HCT116 (cell line): ENCODE results near the gene CYB5R3. TPM values are rescaled to one million over a fixed set of nuclear protein-coding genes. Genes with fewer than 3 reads are reported as not detected.

Experiments used
- ATAC-seq: fragments of 200-7000 bp; cut with Tn5 transposase; 2 replicates; pipeline ENCODE4 v1.9.1; 2020; ENCODE audit warnings: mild to moderate bottlenecking, moderate library complexity
- BruUV-seq: library from RNA; stranded (reverse); fragments of 400-500 nt; replicated peaks from 2 replicates; lab custom pipeline; 2021; lab: Mats Ljungman, UMichigan
- CTCF ChIA-PET: fragments of 300-600 bp; sonication (Branson Sonifier 250); formaldehyde crosslinking; loops from one replicate; lab custom pipeline; 2021; ENCODE audit warnings: antibody characterized with exemption; lab: Charles Lee
- POLR2A ChIA-PET: fragments of 300-600, 350-600 bp; sonication (Branson Sonifier 250); formaldehyde crosslinking; loops from one replicate; lab custom pipeline; 2021; ENCODE audit warnings: antibody characterized with exemption; lab: Charles Lee
- RAD21 ChIA-PET, 2 experiments: fragments of 300-600 bp; sonication (Branson Sonifier 250); formaldehyde crosslinking; loops; one replicate each; lab custom pipeline; 2023; ENCODE audit warnings: low total read pairs in 2 of 2; ENCODE audit not compliant: uncharacterized antibody in 2 of 2, unreplicated experiment in 2 of 2, low non-redundant PET in 1 of 2; lab: Charles Lee
- DNase-seq: peaks from one replicate; pipeline ENCODE4 v3.0.0-alpha.2; 2010; ENCODE audit warnings: low read depth, low spot score
- H2AFZ ChIP-seq: fragments of 200-600 bp; shearing (Covaris generic), sonication (generic); 2 replicates; pipeline ENCODE4 v1.6.1; 2017; ENCODE audit warnings: low read depth, mixed run types, mixed read lengths, antibody characterized with exemption, low read length; ENCODE audit not compliant: poor library complexity, severe bottlenecking
- H3K27ac ChIP-seq: 2 replicates; pipeline ENCODE4 v1.5.1; 2012; ENCODE audit warnings: low read depth, low read length
- H3K27me3 ChIP-seq: fragments of 200-600 bp; sonication (generic); 2 replicates; pipeline ENCODE4 v1.6.1; 2016; ENCODE audit warnings: mixed run types, low read length, mixed read lengths; ENCODE audit not compliant: insufficient read depth
- H3K36me3 ChIP-seq, 2 experiments: fragments of 200-500 bp in 1 of 2; fragments of 200-600 bp in 1 of 2; sonication (Bioruptor generic) in 1 of 2; sonication (generic) in 1 of 2; 2 replicates each; pipeline versions ENCODE4 v1.5.1 to v1.6.1; 2014 to 2016; ENCODE audit warnings: low read length in 2 of 2, inconsistent platforms in 1 of 2, mixed read lengths in 1 of 2, mixed run types in 1 of 2; ENCODE audit not compliant: insufficient read depth in 2 of 2, control insufficient read depth in 1 of 2
- H3K4me1 ChIP-seq, 2 experiments: fragments of 200-600 bp in 1 of 2; sonication (generic) in 1 of 2; 2 replicates each; pipeline versions ENCODE4 v1.5.1 to v1.6.1; 2012 to 2017; ENCODE audit warnings: low read length in 2 of 2, inconsistent platforms in 1 of 2, mild to moderate bottlenecking in 1 of 2, mixed read lengths in 1 of 2, mixed run types in 1 of 2, moderate library complexity in 1 of 2; ENCODE audit not compliant: insufficient read depth in 2 of 2, control insufficient read depth in 1 of 2
- H3K4me2 ChIP-seq: fragments of 200-600 bp; sonication (generic); 2 replicates; pipeline ENCODE4 v1.6.1; 2017; ENCODE audit warnings: mixed run types, low read length, mixed read lengths
- H3K4me3 ChIP-seq, 2 experiments: fragments of 200-600 bp in 1 of 2; sonication (generic) in 1 of 2; replicated peaks in 1 of 2; 2 replicates each; pipeline ENCODE4 v1.5.1; 2011 to 2016; ENCODE audit warnings: low read length in 2 of 2, control low read depth in 1 of 2, low read depth in 1 of 2, mild to moderate bottlenecking in 1 of 2, mixed read lengths in 1 of 2, mixed run types in 1 of 2
- H3K79me2 ChIP-seq: fragments of 200-600 bp; sonication (generic); 2 replicates; pipeline ENCODE4 v1.6.1; 2017; ENCODE audit warnings: mild to moderate bottlenecking, mixed run types, low read length, moderate library complexity, mixed read lengths; ENCODE audit not compliant: insufficient read depth
- H3K9ac ChIP-seq: fragments of 200-600 bp; sonication (generic); 2 replicates; pipeline ENCODE4 v1.6.1; 2016; ENCODE audit warnings: low read length, mixed read lengths
- H3K9me2 ChIP-seq: fragments of 200-600 bp; sonication (generic), shearing (Covaris generic); 2 replicates; pipeline ENCODE4 v1.6.1; 2017; ENCODE audit warnings: mixed run types, mild to moderate bottlenecking, moderate library complexity; ENCODE audit not compliant: insufficient read depth
- H3K9me3 ChIP-seq, 2 experiments: fragments of 200-500 bp in 1 of 2; fragments of 200-600 bp in 1 of 2; sonication (Bioruptor generic) in 1 of 2; sonication (generic) in 1 of 2; 2 replicates each; pipeline ENCODE4 v1.6.1; 2014 to 2017; ENCODE audit warnings: low read length in 2 of 2, mixed read lengths in 2 of 2, inconsistent platforms in 1 of 2, low read depth in 1 of 2, mild to moderate bottlenecking in 1 of 2, mixed run types in 1 of 2, moderate library complexity in 1 of 2; ENCODE audit not compliant: control insufficient read depth in 1 of 2, insufficient read depth in 1 of 2
- H4K20me1 ChIP-seq: fragments of 200-600 bp; sonication (generic), shearing (Covaris generic); 2 replicates; pipeline ENCODE4 v1.6.1; 2017; ENCODE audit warnings: mixed run types, mild to moderate bottlenecking, moderate library complexity; ENCODE audit not compliant: insufficient read depth
- CEBPB ChIP-seq: IDR thresholded peaks from 2 replicates; pipeline ENCODE4 v1.6.1; 2012; ENCODE audit warnings: low read depth
- EGR1 ChIP-seq: IDR thresholded peaks from 2 replicates; pipeline ENCODE4 v1.6.1; 2012; ENCODE audit warnings: low read depth
- ELF1 ChIP-seq: IDR thresholded peaks from 2 replicates; pipeline ENCODE4 v1.6.1; 2012; ENCODE audit warnings: low read depth, borderline replicate concordance
- EZH2 ChIP-seq: fragments of 200-600 bp; sonication (generic); IDR thresholded peaks from 2 replicates; pipeline ENCODE4 v1.6.1; 2017; ENCODE audit warnings: antibody characterized with exemption, mixed run types
- EZH2phosphoT487 ChIP-seq: fragments of 200-600 bp; IDR thresholded peaks from 2 replicates; pipeline ENCODE4 v1.6.1; 2018; ENCODE audit warnings: antibody characterized with exemption, borderline replicate concordance
- FOSL1 ChIP-seq: IDR thresholded peaks from 2 replicates; pipeline ENCODE4 v1.6.1; 2012; ENCODE audit warnings: low read depth
- JUND ChIP-seq: IDR thresholded peaks from 2 replicates; pipeline ENCODE4 v1.6.1; 2012
- POLR2A ChIP-seq: IDR thresholded peaks from 2 replicates; pipeline ENCODE4 v1.7.0; 2011; ENCODE audit warnings: borderline replicate concordance; ENCODE audit not compliant: insufficient read depth, insufficient read length; ENCODE audit errors: extremely low read depth
- RAD21 ChIP-seq: IDR thresholded peaks from 2 replicates; pipeline ENCODE4 v1.6.1; 2012; ENCODE audit warnings: low read depth, mild to moderate bottlenecking
- SIN3A ChIP-seq: IDR thresholded peaks from 2 replicates; pipeline ENCODE4 v1.6.1; 2012; ENCODE audit warnings: low read depth
- SRF ChIP-seq: IDR thresholded peaks from 2 replicates; pipeline ENCODE4 v1.6.1; 2012; ENCODE audit warnings: low read depth
- TCF7L2 ChIP-seq: IDR thresholded peaks from 2 replicates; pipeline ENCODE4 v1.7.0; 2011; ENCODE audit warnings: borderline replicate concordance, inconsistent platforms; ENCODE audit not compliant: insufficient read depth, insufficient read length; ENCODE audit errors: extremely low read depth
- ZNF274 ChIP-seq: fragments of 200-500 bp; sonication (Bioruptor generic); IDR thresholded peaks from 2 replicates; pipeline ENCODE4 v1.6.1; 2014; ENCODE audit warnings: mild to moderate bottlenecking, low read depth, low read length, inconsistent platforms
- intact Hi-C: fragments of 100-400 bp; cut with micrococcal nuclease; formaldehyde crosslinking; loops from 2 replicates; pipeline ENCODE4 v1.10.0; 2022
- total RNA-seq: library from RNA; stranded (reverse); gene quantifications from one replicate; pipeline ENCODE4 v1.2.1, GENCODE V29; 2021; ENCODE audit not compliant: unreplicated experiment
- TF ChIP-seq, protein P1 (sequence below): IDR thresholded peaks from 2 replicates; pipeline ENCODE4 v1.6.1; 2012; ENCODE audit warnings: low read depth
- TF ChIP-seq, protein P2 (sequence below): IDR thresholded peaks from 2 replicates; pipeline ENCODE4 v1.6.1; 2012
- TF ChIP-seq, protein P3 (sequence below), 3 experiments: fragments of 200-600 bp in 1 of 3; sonication (generic) in 1 of 3; IDR thresholded peaks in 2 of 3; conservative IDR thresholded peaks in 1 of 3; 2 replicates each; pipeline ENCODE4 v1.5.1; 2012 to 2017; ENCODE audit warnings: low read depth in 2 of 3, low read length in 2 of 3, antibody characterized with exemption in 1 of 3, borderline replicate concordance in 1 of 3, control low read depth in 1 of 3, mild to moderate bottlenecking in 1 of 3, mixed read lengths in 1 of 3, mixed run types in 1 of 3, moderate library complexity in 1 of 3; ENCODE audit not compliant: insufficient read depth in 1 of 3
- TF ChIP-seq, protein P4 (sequence below): IDR thresholded peaks from 2 replicates; pipeline ENCODE4 v1.6.1; 2011; ENCODE audit warnings: mild to moderate bottlenecking, low read length, moderate library complexity; ENCODE audit not compliant: insufficient replicate concordance; ENCODE audit errors: extremely low read depth
- TF ChIP-seq, protein P5 (sequence below): IDR thresholded peaks from 2 replicates; pipeline ENCODE4 v1.6.1; 2012

CYB5R3 gene
- total RNA-seq, 1 experiment from 2014 or later = 127 TPM

DNA sequence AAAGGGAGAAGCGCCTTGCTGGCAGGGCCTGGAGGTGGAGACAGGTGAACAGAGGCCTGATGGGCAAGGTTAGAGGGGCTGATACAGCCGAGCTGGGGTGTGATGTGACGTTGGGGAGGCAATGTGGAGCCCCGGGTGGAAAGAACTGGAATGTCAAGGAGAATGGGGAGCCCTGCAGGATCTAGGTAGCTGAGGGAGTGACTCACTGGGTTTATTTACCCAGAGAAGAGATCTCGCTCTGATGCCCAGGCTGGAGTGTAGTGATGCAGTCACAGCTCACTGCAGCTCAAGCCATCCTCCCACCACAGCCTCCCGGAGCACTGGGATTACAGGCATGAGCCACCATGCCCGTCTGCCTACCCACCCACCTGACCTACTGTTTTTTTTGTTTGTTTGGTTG lies 1.9 kb upstream of the CYB5R3 start:
- no peaks in the 10 kb centered on the region for H3K36me3 ChIP-seq
- peaks cover 28% of the 10 kb centered on the region for H3K79me2 ChIP-seq
- POLR2A ChIA-PET = interaction anchor here (2.6 kb wide), 1 partner anchor 15 kb away, joined by 17 read pairs; no protein-coding TSS in a partner anchor
- no peak overlapping the region for H3K4me2 ChIP-seq
- H3K9me3 ChIP-seq = no peaks in the 10 kb centered on the region
- no peak overlapping the region; the same call in 1 of the 2 replicates for H3K27ac ChIP-seq
- DNase-seq = no peak
- intact Hi-C loops = no loop called here
- no TSS peak for BruUV-seq
- TF ChIP-seq TCF7L2 = no peak
- TF ChIP-seq EGR1 = no peak
- TF ChIP-seq JUND = no peak
- TF ChIP-seq, protein P1, sequence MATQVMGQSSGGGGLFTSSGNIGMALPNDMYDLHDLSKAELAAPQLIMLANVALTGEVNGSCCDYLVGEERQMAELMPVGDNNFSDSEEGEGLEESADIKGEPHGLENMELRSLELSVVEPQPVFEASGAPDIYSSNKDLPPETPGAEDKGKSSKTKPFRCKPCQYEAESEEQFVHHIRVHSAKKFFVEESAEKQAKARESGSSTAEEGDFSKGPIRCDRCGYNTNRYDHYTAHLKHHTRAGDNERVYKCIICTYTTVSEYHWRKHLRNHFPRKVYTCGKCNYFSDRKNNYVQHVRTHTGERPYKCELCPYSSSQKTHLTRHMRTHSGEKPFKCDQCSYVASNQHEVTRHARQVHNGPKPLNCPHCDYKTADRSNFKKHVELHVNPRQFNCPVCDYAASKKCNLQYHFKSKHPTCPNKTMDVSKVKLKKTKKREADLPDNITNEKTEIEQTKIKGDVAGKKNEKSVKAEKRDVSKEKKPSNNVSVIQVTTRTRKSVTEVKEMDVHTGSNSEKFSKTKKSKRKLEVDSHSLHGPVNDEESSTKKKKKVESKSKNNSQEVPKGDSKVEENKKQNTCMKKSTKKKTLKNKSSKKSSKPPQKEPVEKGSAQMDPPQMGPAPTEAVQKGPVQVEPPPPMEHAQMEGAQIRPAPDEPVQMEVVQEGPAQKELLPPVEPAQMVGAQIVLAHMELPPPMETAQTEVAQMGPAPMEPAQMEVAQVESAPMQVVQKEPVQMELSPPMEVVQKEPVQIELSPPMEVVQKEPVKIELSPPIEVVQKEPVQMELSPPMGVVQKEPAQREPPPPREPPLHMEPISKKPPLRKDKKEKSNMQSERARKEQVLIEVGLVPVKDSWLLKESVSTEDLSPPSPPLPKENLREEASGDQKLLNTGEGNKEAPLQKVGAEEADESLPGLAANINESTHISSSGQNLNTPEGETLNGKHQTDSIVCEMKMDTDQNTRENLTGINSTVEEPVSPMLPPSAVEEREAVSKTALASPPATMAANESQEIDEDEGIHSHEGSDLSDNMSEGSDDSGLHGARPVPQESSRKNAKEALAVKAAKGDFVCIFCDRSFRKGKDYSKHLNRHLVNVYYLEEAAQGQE = no peak
- no peak for TF ChIP-seq EZH2phosphoT487
- no peak for TF ChIP-seq SRF
- no peak for TF ChIP-seq RAD21
- no peak for TF ChIP-seq SIN3A
- TF ChIP-seq, protein P2, sequence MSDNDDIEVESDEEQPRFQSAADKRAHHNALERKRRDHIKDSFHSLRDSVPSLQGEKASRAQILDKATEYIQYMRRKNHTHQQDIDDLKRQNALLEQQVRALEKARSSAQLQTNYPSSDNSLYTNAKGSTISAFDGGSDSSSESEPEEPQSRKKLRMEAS = no peak
- TF ChIP-seq POLR2A = no peak
- TF ChIP-seq FOSL1 = no peak
- TF ChIP-seq ZNF274 = no peak
- TF ChIP-seq, protein P3, sequence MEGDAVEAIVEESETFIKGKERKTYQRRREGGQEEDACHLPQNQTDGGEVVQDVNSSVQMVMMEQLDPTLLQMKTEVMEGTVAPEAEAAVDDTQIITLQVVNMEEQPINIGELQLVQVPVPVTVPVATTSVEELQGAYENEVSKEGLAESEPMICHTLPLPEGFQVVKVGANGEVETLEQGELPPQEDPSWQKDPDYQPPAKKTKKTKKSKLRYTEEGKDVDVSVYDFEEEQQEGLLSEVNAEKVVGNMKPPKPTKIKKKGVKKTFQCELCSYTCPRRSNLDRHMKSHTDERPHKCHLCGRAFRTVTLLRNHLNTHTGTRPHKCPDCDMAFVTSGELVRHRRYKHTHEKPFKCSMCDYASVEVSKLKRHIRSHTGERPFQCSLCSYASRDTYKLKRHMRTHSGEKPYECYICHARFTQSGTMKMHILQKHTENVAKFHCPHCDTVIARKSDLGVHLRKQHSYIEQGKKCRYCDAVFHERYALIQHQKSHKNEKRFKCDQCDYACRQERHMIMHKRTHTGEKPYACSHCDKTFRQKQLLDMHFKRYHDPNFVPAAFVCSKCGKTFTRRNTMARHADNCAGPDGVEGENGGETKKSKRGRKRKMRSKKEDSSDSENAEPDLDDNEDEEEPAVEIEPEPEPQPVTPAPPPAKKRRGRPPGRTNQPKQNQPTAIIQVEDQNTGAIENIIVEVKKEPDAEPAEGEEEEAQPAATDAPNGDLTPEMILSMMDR (IDR thresholded peaks at IDR 0.05 in 2 of 3, conservative IDR thresholded peaks at IDR 0.05 in 1 of 3; ENCODE audit: borderline replicate concordance in 1 of 3, insufficient read depth in 1 of 3, low read depth in 2 of 3, low read length in 2 of 3) = no peak
- no peak for TF ChIP-seq ELF1
- TF ChIP-seq EZH2 = no peak
- TF ChIP-seq, protein P4, sequence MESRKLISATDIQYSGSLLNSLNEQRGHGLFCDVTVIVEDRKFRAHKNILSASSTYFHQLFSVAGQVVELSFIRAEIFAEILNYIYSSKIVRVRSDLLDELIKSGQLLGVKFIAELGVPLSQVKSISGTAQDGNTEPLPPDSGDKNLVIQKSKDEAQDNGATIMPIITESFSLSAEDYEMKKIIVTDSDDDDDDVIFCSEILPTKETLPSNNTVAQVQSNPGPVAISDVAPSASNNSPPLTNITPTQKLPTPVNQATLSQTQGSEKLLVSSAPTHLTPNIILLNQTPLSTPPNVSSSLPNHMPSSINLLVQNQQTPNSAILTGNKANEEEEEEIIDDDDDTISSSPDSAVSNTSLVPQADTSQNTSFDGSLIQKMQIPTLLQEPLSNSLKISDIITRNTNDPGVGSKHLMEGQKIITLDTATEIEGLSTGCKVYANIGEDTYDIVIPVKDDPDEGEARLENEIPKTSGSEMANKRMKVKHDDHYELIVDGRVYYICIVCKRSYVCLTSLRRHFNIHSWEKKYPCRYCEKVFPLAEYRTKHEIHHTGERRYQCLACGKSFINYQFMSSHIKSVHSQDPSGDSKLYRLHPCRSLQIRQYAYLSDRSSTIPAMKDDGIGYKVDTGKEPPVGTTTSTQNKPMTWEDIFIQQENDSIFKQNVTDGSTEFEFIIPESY = no peak
- TF ChIP-seq, protein P5, sequence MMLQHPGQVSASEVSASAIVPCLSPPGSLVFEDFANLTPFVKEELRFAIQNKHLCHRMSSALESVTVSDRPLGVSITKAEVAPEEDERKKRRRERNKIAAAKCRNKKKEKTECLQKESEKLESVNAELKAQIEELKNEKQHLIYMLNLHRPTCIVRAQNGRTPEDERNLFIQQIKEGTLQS = no peak
- TF ChIP-seq CEBPB = no peak
- TF ChIP-seq, all 23 proteins: peak for 0
- no peak overlapping the region for H3K9ac ChIP-seq
- ChIA-PET RAD21 (no interaction called here), CTCF (no interaction called here)
- H3K4me1 ChIP-seq = peaks cover 5 to 22% of the 10 kb centered on the region in 2 experiments; a peak in 3 of 4 replicates
- H3K9me2 ChIP-seq = no peaks in the 10 kb centered on the region
- H3K27me3 ChIP-seq = no peaks in the 10 kb centered on the region
- no peaks in the 10 kb centered on the region for H4K20me1 ChIP-seq
- no peak for ATAC-seq
- H2AFZ ChIP-seq = no peak overlapping the region
- H3K4me3 ChIP-seq = no peak overlapping the region
